Endothelial cell of umbilical vein (primary cell): ENCODE measurements around the gene BIRC6. TPM values are rescaled to one million over a fixed set of nuclear protein-coding genes. Genes with fewer than 3 reads are reported as not detected.

Source experiments
- BruUV-seq: library from RNA; stranded (reverse); fragments of 400-500 nt; replicated peaks from 2 replicates; lab custom pipeline; 2021; lab: Mats Ljungman, UMichigan
- CTCF ChIA-PET: fragments of 300-600, 350-600 bp; sonication (Branson Sonifier 250); formaldehyde crosslinking; loops from one replicate; lab custom pipeline; 2021; ENCODE audit warnings: antibody characterized with exemption, inconsistent platforms; lab: Charles Lee
- POLR2A ChIA-PET: fragments of 300-600, 350-600 bp; sonication (Branson Sonifier 250); formaldehyde crosslinking; loops from one replicate; lab custom pipeline; 2021; ENCODE audit warnings: antibody characterized with exemption, inconsistent platforms; lab: Charles Lee
- DNase-seq: peaks from one replicate; pipeline ENCODE4 v3.0.0-alpha.2; 2011; ENCODE audit warnings: low read depth, low spot score
- FAIRE-seq: peaks from 2 replicates; lab custom pipeline; 2011; peaks lifted over from hg19 to GRCh38; lab: Jason Lieb, UNC
- H2AFZ ChIP-seq: 2 replicates; pipeline ENCODE4 v1.6.0; 2012; ENCODE audit warnings: low read depth, low read length, control low read depth, inconsistent platforms
- H3K27ac ChIP-seq: 2 replicates; pipeline ENCODE4 v1.5.1; 2011; ENCODE audit warnings: low read depth, mild to moderate bottlenecking, control low read depth, low read length, moderate library complexity; ENCODE audit not compliant: insufficient read depth
- H3K27me3 ChIP-seq, 2 experiments: 2 replicates each; pipeline versions ENCODE4 v1.6.0 to v1.6.1; 2011; ENCODE audit warnings: low read length in 2 of 2, mixed read lengths in 1 of 2; ENCODE audit not compliant: control insufficient read depth in 2 of 2, insufficient read depth in 2 of 2
- H3K36me3 ChIP-seq, 2 experiments: 2 replicates in 1 of 2; 3 replicates in 1 of 2; pipeline ENCODE4 v1.5.1; 2011; ENCODE audit warnings: low read length in 2 of 2, mild to moderate bottlenecking in 1 of 2, moderate library complexity in 1 of 2; ENCODE audit not compliant: control insufficient read depth in 2 of 2, insufficient read depth in 2 of 2; ENCODE audit errors: extremely low read depth in 1 of 2
- H3K4me1 ChIP-seq: 3 replicates; pipeline ENCODE4 v1.5.1; 2011; ENCODE audit warnings: mild to moderate bottlenecking, low read length; ENCODE audit not compliant: control insufficient read depth, insufficient read depth; ENCODE audit errors: extremely low read depth
- H3K4me2 ChIP-seq: 2 replicates; pipeline ENCODE4 v1.6.1; 2011; ENCODE audit warnings: low read length, control low read depth, mixed read lengths; ENCODE audit not compliant: insufficient read depth
- H3K4me3 ChIP-seq, 3 experiments: fragments of 200-600 bp in 1 of 3; sonication (generic), shearing (Covaris generic) in 1 of 3; replicated peaks in 1 of 3; 2 replicates each; pipeline ENCODE4 v1.5.1; 2011 to 2016; ENCODE audit warnings: control low read depth in 3 of 3, low read length in 3 of 3, mild to moderate bottlenecking in 2 of 3, inconsistent platforms in 1 of 3, low read depth in 1 of 3, moderate library complexity in 1 of 3; ENCODE audit not compliant: insufficient read depth in 1 of 3
- H3K79me2 ChIP-seq: 2 replicates; pipeline ENCODE4 v1.6.0; 2012; ENCODE audit warnings: low read length, inconsistent platforms; ENCODE audit not compliant: control insufficient read depth, insufficient read depth
- H3K9ac ChIP-seq: replicated peaks from 2 replicates; pipeline ENCODE3; 2011; ENCODE audit warnings: low read length, control low read depth; ENCODE audit not compliant: insufficient read depth; ENCODE audit errors: extremely low read depth
- H3K9me1 ChIP-seq: replicated peaks from 3 replicates; pipeline ENCODE4 v1.6.0; 2011; ENCODE audit warnings: mild to moderate bottlenecking, low read length; ENCODE audit not compliant: control insufficient read depth, insufficient read depth; ENCODE audit errors: extremely low read depth
- H3K9me3 ChIP-seq: replicated peaks from 2 replicates; pipeline ENCODE4 v1.5.1; 2012; ENCODE audit warnings: low read length, inconsistent platforms; ENCODE audit not compliant: control insufficient read depth, insufficient read depth
- H4K20me1 ChIP-seq: replicated peaks from 2 replicates; pipeline ENCODE3; 2011; ENCODE audit warnings: mild to moderate bottlenecking, low read length; ENCODE audit not compliant: control insufficient read depth, insufficient read depth; ENCODE audit errors: extremely low read depth
- EZH2 ChIP-seq: IDR thresholded peaks from 2 replicates; pipeline ENCODE4 v1.6.1; 2012; ENCODE audit warnings: borderline replicate concordance, low read depth, mild to moderate bottlenecking, moderate library complexity, low read length, inconsistent platforms; ENCODE audit not compliant: severe bottlenecking
- FOS ChIP-seq: IDR thresholded peaks from 2 replicates; pipeline ENCODE4 v1.6.1; 2011; ENCODE audit warnings: mild to moderate bottlenecking, low read length, moderate library complexity, borderline replicate concordance; ENCODE audit not compliant: insufficient read depth
- GATA2 ChIP-seq: IDR thresholded peaks from 2 replicates; pipeline ENCODE4 v1.7.0; 2011; ENCODE audit warnings: low read depth, mild to moderate bottlenecking, moderate library complexity, mixed read lengths, low read length; ENCODE audit not compliant: insufficient read length, insufficient read depth
- JUN ChIP-seq: IDR thresholded peaks from 2 replicates; pipeline ENCODE4 v1.6.1; 2011; ENCODE audit warnings: borderline replicate concordance, low read depth; ENCODE audit not compliant: insufficient read length, insufficient read depth
- MYC ChIP-seq: IDR thresholded peaks from one replicate; pipeline ENCODE4 v1.6.1; 2011; ENCODE audit warnings: mild to moderate bottlenecking, low read depth, low read length
- POLR2A ChIP-seq: IDR thresholded peaks from 2 replicates; pipeline ENCODE4 v1.6.1; 2012; ENCODE audit warnings: low read depth, mild to moderate bottlenecking, control low read depth, low read length
- POLR2AphosphoS5 ChIP-seq: IDR thresholded peaks from 2 replicates; pipeline ENCODE4 v1.6.1; 2012; ENCODE audit warnings: low read depth, mild to moderate bottlenecking, control low read depth, low read length, moderate library complexity; ENCODE audit not compliant: insufficient read depth
- dilution Hi-C: fragments of 300-500 bp; cut with MboI; formaldehyde crosslinking; loops from one replicate; pipeline ENCODE4 v1.15.0; 2019; ENCODE audit warnings: low sequenced_read_pairs; ENCODE audit not compliant: extremely low pct_ligation_motif_present
- intact Hi-C: fragments of 100-400 bp; cut with micrococcal nuclease; formaldehyde crosslinking; loops from one replicate; pipeline ENCODE4 v1.10.0; 2022
- polyA plus RNA-seq, 4 experiments: library from polyadenylated mRNA; depleted of rRNA in 3 of 4; stranded (reverse) in 3 of 4; unstranded in 1 of 4; fragments of >200 nt; gene quantifications; 2 replicates each; pipeline versions ENCODE4 v1.2.1 to v1.2.3, GENCODE V29; 2011 to 2012; ENCODE audit warnings: missing spikeins in 1 of 4
- total RNA-seq: library from RNA; stranded (reverse); gene quantifications from 2 replicates; pipeline ENCODE4 v1.2.3, GENCODE V29; 2021
- TF ChIP-seq, protein P1 (sequence below), 2 donors: IDR thresholded peaks; 1 replicate in 1 of 2; 2 replicates in 1 of 2; pipeline ENCODE4 v1.5.1; 2011; ENCODE audit warnings: low read length in 2 of 2, mild to moderate bottlenecking in 2 of 2, moderate library complexity in 2 of 2, control low read depth in 1 of 2, inconsistent platforms in 1 of 2, low read depth in 1 of 2; ENCODE audit not compliant: insufficient read depth in 1 of 2; ENCODE audit errors: extremely low read depth in 1 of 2
- TF ChIP-seq, protein P2 (sequence below): IDR thresholded peaks from 2 replicates; pipeline ENCODE4 v1.6.1; 2011; ENCODE audit not compliant: insufficient read depth, insufficient read length

The BIRC6 gene
- total and polyA plus RNA-seq, 2 donors (not counting 3 experiments of a cell fraction or from before 2014, with no cell fraction given): 34.2 to 83.1 TPM

DNA sequence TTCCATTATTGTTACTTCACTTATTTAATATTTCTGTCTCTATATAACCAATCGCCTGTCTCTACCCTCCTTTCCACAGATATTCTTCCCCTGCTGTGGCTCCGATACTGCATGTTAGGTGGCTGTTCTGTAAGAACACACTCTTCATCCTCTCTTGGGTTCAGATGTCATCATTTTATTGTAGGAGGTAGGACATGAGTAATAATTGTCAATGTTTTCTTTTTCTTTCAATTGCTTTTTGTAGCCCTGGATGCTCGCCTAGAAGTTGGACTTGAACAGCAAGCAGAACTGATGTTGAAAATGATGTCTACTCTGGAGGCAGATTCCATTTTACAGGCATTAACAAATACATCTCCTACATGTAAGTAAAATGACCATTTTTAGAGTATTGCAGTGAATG, 128.6 kb downstream of the BIRC6 start:
- no peak overlapping the region for H3K9ac ChIP-seq
- TF ChIP-seq EZH2 (no peak), MYC (no peak), POLR2A (no peak), JUN (no peak), POLR2AphosphoS5 (no peak), FOS (no peak), GATA2 (no peak)
- TF ChIP-seq, protein P1, sequence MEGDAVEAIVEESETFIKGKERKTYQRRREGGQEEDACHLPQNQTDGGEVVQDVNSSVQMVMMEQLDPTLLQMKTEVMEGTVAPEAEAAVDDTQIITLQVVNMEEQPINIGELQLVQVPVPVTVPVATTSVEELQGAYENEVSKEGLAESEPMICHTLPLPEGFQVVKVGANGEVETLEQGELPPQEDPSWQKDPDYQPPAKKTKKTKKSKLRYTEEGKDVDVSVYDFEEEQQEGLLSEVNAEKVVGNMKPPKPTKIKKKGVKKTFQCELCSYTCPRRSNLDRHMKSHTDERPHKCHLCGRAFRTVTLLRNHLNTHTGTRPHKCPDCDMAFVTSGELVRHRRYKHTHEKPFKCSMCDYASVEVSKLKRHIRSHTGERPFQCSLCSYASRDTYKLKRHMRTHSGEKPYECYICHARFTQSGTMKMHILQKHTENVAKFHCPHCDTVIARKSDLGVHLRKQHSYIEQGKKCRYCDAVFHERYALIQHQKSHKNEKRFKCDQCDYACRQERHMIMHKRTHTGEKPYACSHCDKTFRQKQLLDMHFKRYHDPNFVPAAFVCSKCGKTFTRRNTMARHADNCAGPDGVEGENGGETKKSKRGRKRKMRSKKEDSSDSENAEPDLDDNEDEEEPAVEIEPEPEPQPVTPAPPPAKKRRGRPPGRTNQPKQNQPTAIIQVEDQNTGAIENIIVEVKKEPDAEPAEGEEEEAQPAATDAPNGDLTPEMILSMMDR (IDR thresholded peaks at IDR 0.05; ENCODE audit: extremely low read depth in 1 of 2, insufficient read depth in 1 of 2, low read depth in 1 of 2, low read length in 2 of 2): no peak
- TF ChIP-seq, protein P2, sequence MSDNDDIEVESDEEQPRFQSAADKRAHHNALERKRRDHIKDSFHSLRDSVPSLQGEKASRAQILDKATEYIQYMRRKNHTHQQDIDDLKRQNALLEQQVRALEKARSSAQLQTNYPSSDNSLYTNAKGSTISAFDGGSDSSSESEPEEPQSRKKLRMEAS: no peak
- BruUV-seq: no TSS peak

More for the DNA sequence above, 128.6 kb downstream of the BIRC6 start:
- no peak overlapping the region for H3K4me3 ChIP-seq
- dilution Hi-C loops: no loop called here
- CTCF ChIA-PET: no interaction called here
- H3K4me2 ChIP-seq: no peak overlapping the region
- H3K9me3 ChIP-seq: no peaks in the 10 kb centered on the region
- DNase-seq (peak; percentile 20), FAIRE-seq (peak; percentile 24)
- no peaks in the 10 kb centered on the region for H4K20me1 ChIP-seq
- intact Hi-C loops: no loop called here
- H3K79me2 ChIP-seq: no peaks in the 10 kb centered on the region
- H2AFZ ChIP-seq: no peak overlapping the region
- POLR2A ChIA-PET: no interaction called here
- no peaks in the 10 kb centered on the region for H3K27me3 ChIP-seq
- H3K4me1 ChIP-seq: peaks cover 32% of the 10 kb centered on the region
- H3K36me3 ChIP-seq: peaks cover 2 to 11% of the 10 kb centered on the region in 2 experiments
- H3K27ac ChIP-seq: no peak overlapping the region
- H3K9me1 ChIP-seq: no peaks in the 10 kb centered on the region
